ENCODE results near the gene NDC80.
"Not testable (repeated sequence)": the region's sequence is repeated elsewhere in the genome, so short reads cannot be mapped to it uniquely, and the experiment has no call there.

Gene NDC80

DNA sequence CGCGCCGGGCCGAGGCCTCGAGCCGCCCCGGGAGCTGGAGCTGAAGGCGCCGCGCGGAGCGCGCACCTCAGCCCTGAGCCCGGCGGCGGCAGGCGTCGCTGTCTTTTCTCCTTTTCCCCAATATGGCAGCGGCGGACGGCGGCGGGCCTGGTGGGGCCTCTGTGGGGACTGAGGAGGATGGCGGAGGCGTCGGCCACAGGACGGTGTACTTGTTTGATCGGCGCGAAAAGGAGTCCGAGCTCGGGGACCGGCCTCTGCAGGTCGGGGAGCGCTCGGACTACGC, 84.5 kb downstream of the NDC80 start:
- TF ChIP-seq, protein P1, sequence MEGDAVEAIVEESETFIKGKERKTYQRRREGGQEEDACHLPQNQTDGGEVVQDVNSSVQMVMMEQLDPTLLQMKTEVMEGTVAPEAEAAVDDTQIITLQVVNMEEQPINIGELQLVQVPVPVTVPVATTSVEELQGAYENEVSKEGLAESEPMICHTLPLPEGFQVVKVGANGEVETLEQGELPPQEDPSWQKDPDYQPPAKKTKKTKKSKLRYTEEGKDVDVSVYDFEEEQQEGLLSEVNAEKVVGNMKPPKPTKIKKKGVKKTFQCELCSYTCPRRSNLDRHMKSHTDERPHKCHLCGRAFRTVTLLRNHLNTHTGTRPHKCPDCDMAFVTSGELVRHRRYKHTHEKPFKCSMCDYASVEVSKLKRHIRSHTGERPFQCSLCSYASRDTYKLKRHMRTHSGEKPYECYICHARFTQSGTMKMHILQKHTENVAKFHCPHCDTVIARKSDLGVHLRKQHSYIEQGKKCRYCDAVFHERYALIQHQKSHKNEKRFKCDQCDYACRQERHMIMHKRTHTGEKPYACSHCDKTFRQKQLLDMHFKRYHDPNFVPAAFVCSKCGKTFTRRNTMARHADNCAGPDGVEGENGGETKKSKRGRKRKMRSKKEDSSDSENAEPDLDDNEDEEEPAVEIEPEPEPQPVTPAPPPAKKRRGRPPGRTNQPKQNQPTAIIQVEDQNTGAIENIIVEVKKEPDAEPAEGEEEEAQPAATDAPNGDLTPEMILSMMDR (conservative IDR thresholded peaks at IDR 0.05): no peak; the same call in 1 of the 2 replicates
- TF ChIP-seq ZFX (IDR thresholded peaks at IDR 0.05): peak; percentile 92
- H3K27ac ChIP-seq: peak overlapping the region; percentile 98

DNA sequence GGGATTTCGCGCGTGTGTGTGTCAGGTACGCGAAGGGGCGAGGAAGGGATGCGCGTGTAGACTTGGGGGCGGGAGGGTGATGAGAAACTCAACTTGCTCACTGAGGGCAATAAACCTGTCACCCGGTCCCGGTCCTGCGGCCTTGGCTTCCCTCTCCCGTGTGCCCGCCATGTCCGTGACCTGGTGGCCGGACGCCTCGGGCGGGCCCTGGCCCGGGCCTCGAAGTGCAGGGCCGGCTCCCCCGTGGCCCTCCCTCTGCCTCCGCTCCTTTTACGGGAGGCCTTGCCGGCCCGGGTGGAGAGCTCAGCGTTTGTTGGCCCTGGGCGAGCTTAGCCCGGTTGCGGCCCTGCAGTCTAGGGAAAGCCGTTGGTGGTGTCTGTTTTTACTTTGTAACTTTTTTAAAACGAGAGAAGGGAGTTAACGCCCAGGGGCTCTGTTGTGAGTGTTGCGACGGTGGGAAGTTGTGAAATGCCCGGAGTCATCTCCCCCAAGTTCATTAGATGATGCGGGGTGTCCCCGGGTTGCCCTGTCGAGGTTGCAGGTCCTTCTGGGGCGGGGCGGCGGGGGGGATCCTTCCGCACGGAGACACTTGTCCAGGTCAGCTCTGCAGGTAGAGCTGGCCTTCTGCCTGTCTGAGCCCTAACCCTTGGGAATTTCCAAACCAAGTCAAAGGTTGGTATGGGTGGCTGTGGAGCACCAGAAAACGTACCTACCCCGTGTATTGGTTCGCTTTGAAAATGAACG, 85.1 kb downstream of the NDC80 start:
- H3K27ac ChIP-seq: peak overlapping the region; percentile 98
- TF ChIP-seq ZFX (IDR thresholded peaks at IDR 0.05): peak; percentile 87
- TF ChIP-seq, protein P1 (conservative IDR thresholded peaks at IDR 0.05): no peak

DNA sequence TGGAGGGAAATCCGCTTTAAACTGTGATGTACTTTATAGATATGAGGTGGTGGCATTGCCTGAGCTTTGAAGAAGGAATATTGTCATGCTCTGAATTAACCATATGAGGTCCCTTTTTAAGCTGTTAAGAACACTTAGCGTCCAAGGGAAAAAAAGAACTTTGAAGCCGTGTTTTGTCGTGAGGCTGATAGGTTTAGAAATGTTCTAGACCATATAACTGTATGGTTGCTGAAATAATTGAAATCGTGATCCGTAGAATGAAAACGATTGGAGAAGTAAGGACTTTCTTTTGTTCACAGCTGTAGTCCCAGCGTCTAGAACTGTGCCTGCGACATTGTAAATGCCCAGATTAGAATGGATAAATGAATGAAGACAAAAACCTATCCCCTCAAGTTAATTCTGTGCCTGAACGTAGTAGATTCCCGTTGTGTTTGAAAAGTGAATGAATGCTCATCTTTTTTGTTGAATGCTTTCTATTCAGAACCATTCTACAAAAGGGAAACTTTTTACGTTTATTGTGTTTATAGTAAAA, 85.7 kb downstream of the NDC80 start:
- H3K27ac ChIP-seq: peak overlapping the region; percentile 98
- TF ChIP-seq ZFX (IDR thresholded peaks at IDR 0.05): no peak
- TF ChIP-seq, protein P1 (conservative IDR thresholded peaks at IDR 0.05): no peak

DNA sequence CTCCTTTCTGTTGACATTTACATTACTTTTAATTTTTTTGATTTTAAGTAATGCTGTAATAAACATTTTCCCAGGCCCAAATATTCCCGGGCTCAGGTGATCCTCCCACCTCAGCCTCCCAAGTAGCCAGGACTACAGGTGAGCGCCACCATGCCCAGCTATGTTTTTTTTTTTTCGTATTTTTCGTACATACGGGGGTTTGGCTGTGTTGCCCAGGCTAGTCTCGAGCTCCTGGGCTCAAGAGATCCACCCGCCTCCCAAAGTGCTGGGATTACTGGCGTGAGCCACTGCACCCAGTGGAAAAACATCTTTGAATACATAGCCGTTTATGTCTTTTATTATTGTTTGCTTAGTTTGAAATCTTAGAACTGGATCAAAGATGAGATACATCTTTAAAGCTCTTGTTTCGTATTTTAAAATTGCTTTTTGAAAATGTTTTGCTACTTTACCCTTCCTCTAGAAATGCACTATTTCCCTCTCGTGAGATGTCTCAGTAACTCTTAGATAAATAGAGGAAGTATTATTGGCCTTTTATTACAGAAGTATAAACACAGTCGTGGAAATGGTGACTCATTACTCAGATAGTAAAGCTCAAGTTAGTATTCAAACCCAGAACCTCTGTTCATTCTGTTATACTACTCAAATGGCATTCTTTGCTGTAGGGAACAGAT, 86.6 kb downstream of the NDC80 start:
- peak overlapping the region; percentile 88 for H3K27ac ChIP-seq
- TF ChIP-seq, protein P1 (conservative IDR thresholded peaks at IDR 0.05): no peak
- no peak for TF ChIP-seq ZFX (IDR thresholded peaks at IDR 0.05)

DNA sequence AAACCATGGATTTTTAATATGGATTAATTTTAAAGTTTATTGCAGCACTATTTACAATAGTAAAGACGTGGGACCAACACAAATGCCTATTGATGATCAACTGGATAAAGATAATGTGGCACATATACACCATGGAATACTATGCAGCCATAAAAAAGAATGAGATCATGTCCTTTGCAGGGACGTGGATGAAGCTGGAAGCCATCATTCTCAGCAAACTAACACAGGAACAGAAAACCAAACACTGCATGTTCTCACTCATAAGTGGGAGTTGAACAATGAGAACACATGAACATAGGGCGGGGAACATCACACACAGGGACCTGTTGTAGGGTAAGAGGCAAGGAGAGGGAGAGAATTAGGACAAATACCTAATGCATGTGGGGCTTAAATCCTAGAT, 89.5 kb downstream of the NDC80 start:
- H3K27ac ChIP-seq: not testable (repeated sequence)

DNA sequence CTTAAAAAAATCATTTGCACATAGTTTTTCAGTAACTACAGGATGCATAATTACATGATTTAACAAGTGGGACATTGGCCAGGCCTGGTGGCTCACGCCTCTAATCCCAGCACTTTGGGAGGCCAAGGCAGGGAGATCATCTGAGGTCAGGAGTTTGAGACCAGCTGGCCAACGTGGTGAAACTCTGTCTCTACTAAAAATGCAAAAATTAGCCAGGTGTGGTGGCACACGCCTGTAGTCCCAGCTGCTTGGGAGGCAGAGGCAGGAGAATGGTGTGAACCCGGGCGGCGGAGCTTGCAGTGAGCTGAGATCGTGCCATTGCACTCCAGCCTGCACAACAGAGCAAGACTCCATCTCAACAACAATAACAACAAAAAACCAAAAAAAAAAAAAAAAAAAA, 90.9 kb downstream of the NDC80 start:
- H3K27ac ChIP-seq: not testable (repeated sequence)

DNA sequence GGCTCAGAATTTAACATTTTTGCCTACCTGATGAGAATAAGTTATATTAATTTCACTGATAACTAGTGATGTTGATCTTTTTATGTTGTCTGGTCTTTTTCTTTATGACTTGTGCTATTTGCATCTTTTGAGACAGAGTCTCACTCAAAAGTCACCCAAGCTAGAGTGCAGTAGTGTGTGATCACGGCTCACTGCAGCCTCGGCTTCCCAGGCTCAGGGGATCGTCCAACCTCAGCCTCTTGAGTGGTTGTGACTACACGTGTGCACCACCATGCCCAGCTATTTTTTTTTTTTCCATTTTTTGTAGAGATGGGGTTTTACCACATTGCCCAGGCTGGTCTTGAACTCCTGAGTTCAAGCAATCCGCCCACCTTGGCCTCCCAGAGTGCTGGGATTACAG, 91.6 kb downstream of the NDC80 start:
- H3K27ac ChIP-seq: no peak overlapping the region
- TF ChIP-seq, protein P1 (conservative IDR thresholded peaks at IDR 0.05): no peak
- no peak for TF ChIP-seq ZFX (IDR thresholded peaks at IDR 0.05)
